Transverse colon (tissue), 3 donors: ENCODE data around the gene SIN3A.

ENCODE experiments used
- CTCF ChIP-seq, 5 experiments: fragments of 200-600 bp in 3 of 5; fragments of 450-650 bp in 2 of 5; sonication (generic) in 3 of 5; IDR thresholded peaks; 1 replicate in 2 of 5; 2 replicates in 3 of 5; pipeline ENCODE4 v1.5.1; 2016 to 2017; ENCODE audit warnings: antibody characterized with exemption in 5 of 5, inconsistent platforms in 3 of 5, mild to moderate bottlenecking in 2 of 5, moderate library complexity in 1 of 5
- EP300 ChIP-seq: sonication (generic); formaldehyde crosslinking; IDR thresholded peaks from one replicate; pipeline ENCODE4 v1.6.1; 2017; ENCODE audit warnings: antibody characterized with exemption, low read depth

- no peak for TF ChIP-seq CTCF (IDR thresholded peaks at IDR 0.05)
- TF ChIP-seq EP300 = no peak
Observed at GRCh38 chr15:75430259-75430658, 21.2 kb downstream of the SIN3A start.
